GM12878 (cell line): ENCODE data around the gene DEPDC1. TPM values are rescaled to one million over a fixed set of nuclear protein-coding genes. Genes with fewer than 3 reads are reported as not detected.

Experiments used
- ATAC-seq: fragments of 200-7000 bp; cut with Tn5 transposase; 3 replicates; pipeline ENCODE4 v1.9.1; 2020; ENCODE audit warnings: mild to moderate bottlenecking, moderate library complexity
- BruUV-seq: library from RNA; stranded (reverse); fragments of 400-500 nt; replicated peaks from 2 replicates; lab custom pipeline; 2021; lab: Mats Ljungman, UMichigan
- CTCF ChIA-PET: fragments of 300-600 bp; sonication (Branson Sonifier 250); formaldehyde crosslinking; extraction: SDS; loops from one replicate; lab custom pipeline; 2021; ENCODE audit warnings: inconsistent platforms; lab: Yijun Ruan, JAX
- POLR2A ChIA-PET: fragments of 350-600 bp; formaldehyde crosslinking; extraction: SDS; loops from one replicate; lab custom pipeline; 2021; ENCODE audit warnings: inconsistent platforms; lab: Charles Lee
- RAD21 ChIA-PET: fragments of 300-600 bp; sonication (Branson Sonifier 250); formaldehyde crosslinking; loops from one replicate; lab custom pipeline; 2023; ENCODE audit warnings: antibody characterized with exemption; ENCODE audit not compliant: unreplicated experiment; lab: Charles Lee
- SMC1A ChIA-PET: fragments of 300-600 bp; sonication (Branson Sonifier 250); formaldehyde crosslinking; loops from one replicate; lab custom pipeline; 2023; ENCODE audit not compliant: unreplicated experiment, uncharacterized antibody; lab: Charles Lee
- DNase-seq: peaks from one replicate; pipeline ENCODE4 v3.0.0-alpha.2; 2011; ENCODE audit warnings: low read depth, low spot score
- FAIRE-seq: peaks from 3 replicates; lab custom pipeline; 2011; peaks lifted over from hg19 to GRCh38; lab: Jason Lieb, UNC
- H2AFZ ChIP-seq: 2 replicates; pipeline ENCODE4 v1.6.0; 2011; ENCODE audit warnings: low read depth, low read length, control low read depth; ENCODE audit not compliant: control insufficient read depth
- H3K27ac ChIP-seq: 2 replicates; pipeline ENCODE4 v1.5.1; 2011; ENCODE audit warnings: control low read depth; ENCODE audit not compliant: control insufficient read depth, insufficient read depth
- H3K27me3 ChIP-seq, 2 experiments: replicated peaks in 1 of 2; 2 replicates each; pipeline versions ENCODE4 v1.6.0 to v1.6.1; 2011; ENCODE audit warnings: low read length in 1 of 2; ENCODE audit not compliant: control insufficient read depth in 2 of 2, insufficient read depth in 2 of 2
- H3K36me3 ChIP-seq, 2 experiments: 2 replicates each; pipeline ENCODE4 v1.5.1; 2011; ENCODE audit warnings: low read length in 1 of 2; ENCODE audit not compliant: control insufficient read depth in 2 of 2, insufficient read depth in 2 of 2
- H3K4me1 ChIP-seq: 2 replicates; pipeline ENCODE4 v1.6.1; 2011; ENCODE audit warnings: mild to moderate bottlenecking, low read length, moderate library complexity, mixed read lengths; ENCODE audit not compliant: control insufficient read depth, insufficient read depth
- H3K4me2 ChIP-seq: 2 replicates; pipeline ENCODE4 v1.6.0; 2011; ENCODE audit warnings: control low read depth; ENCODE audit not compliant: control insufficient read depth, insufficient read depth
- H3K4me3 ChIP-seq: fragments of 200-600 bp; sonication (generic); 2 replicates; pipeline ENCODE4 v1.5.1; 2016
- H3K79me2 ChIP-seq: 2 replicates; pipeline ENCODE4 v1.6.0; 2011; ENCODE audit warnings: low read length; ENCODE audit not compliant: control insufficient read depth, insufficient read depth
- H3K9ac ChIP-seq: 2 replicates; pipeline ENCODE4 v1.8.0; 2011; ENCODE audit warnings: low read length, control low read depth, mixed read lengths; ENCODE audit not compliant: control insufficient read depth, insufficient read depth
- H3K9me3 ChIP-seq: replicated peaks from 3 replicates; pipeline ENCODE4 v1.5.1; 2011; ENCODE audit warnings: mild to moderate bottlenecking, low read length; ENCODE audit not compliant: control insufficient read depth, insufficient read depth
- H4K20me1 ChIP-seq: 2 replicates; pipeline ENCODE4 v1.6.0; 2011; ENCODE audit not compliant: control insufficient read depth, insufficient read depth
- ATF7 ChIP-seq: fragments of 450-650 bp; IDR thresholded peaks from 2 replicates; pipeline ENCODE4 v1.6.1; 2016; ENCODE audit warnings: low read depth, mild to moderate bottlenecking
- CBFB ChIP-seq: IDR thresholded peaks from 2 replicates; pipeline ENCODE4 v1.6.1; 2016; ENCODE audit warnings: antibody characterized with exemption, low read depth
- EGR1 ChIP-seq, 2 experiments: IDR thresholded peaks; 1 replicate in 1 of 2; 2 replicates in 1 of 2; pipeline ENCODE4 v1.6.1; 2011 to 2012; ENCODE audit warnings: low read depth in 2 of 2, low read length in 2 of 2, borderline replicate concordance in 1 of 2, mild to moderate bottlenecking in 1 of 2, moderate library complexity in 1 of 2
- ELK1 ChIP-seq: IDR thresholded peaks from 2 replicates; pipeline ENCODE4 v1.6.1; 2012; ENCODE audit warnings: low read depth, low read length, improper control_type of control experiment
- FOXK2 ChIP-seq: fragments of 450-650 bp; IDR thresholded peaks from 2 replicates; pipeline ENCODE4 v1.6.1; 2017; ENCODE audit warnings: mild to moderate bottlenecking, moderate library complexity
- KDM1A ChIP-seq: fragments of 200-600 bp; sonication (generic); IDR thresholded peaks from 2 replicates; pipeline ENCODE4 v1.6.1; 2016; ENCODE audit warnings: borderline replicate concordance
- NFYA ChIP-seq: IDR thresholded peaks from 2 replicates; pipeline ENCODE4 v1.6.1; 2011; ENCODE audit warnings: low read depth, mild to moderate bottlenecking, low read length, improper control_type of control experiment, borderline replicate concordance
- RUNX3 ChIP-seq: IDR thresholded peaks from 2 replicates; pipeline ENCODE4 v1.6.1; 2012; ENCODE audit warnings: low read length, inconsistent platforms
- SP1 ChIP-seq: IDR thresholded peaks from one replicate; pipeline ENCODE4 v1.6.1; 2011; ENCODE audit warnings: low read depth, low read length
- YBX1 ChIP-seq: fragments of 450-650 bp; IDR thresholded peaks from 2 replicates; pipeline ENCODE4 v1.6.1; 2016; ENCODE audit warnings: antibody characterized with exemption
- ZBTB33 ChIP-seq: fragments of 450-650 bp; IDR thresholded peaks from 2 replicates; pipeline ENCODE4 v1.6.1; 2017; ENCODE audit warnings: mild to moderate bottlenecking
- ZNF24 ChIP-seq: fragments of 450-650 bp; IDR thresholded peaks from 2 replicates; pipeline ENCODE4 v1.6.1; 2017; ENCODE audit warnings: antibody characterized with exemption, mild to moderate bottlenecking
- WGBS: methylation state at CpG from one replicate; pipeline ENCODE4 v1.1.6; 2016; ENCODE audit warnings: low lambda C conversion rate; ENCODE audit not compliant: insufficient replicate concordance, insufficient coverage; ENCODE audit errors: missing lambda C conversion rate; 5-methylcytosine and 5-hydroxymethylcytosine counted together
- in situ Hi-C: fragments of 300-500 bp; cut with MboI; formaldehyde crosslinking; loops from 9 replicates; pipeline ENCODE4 v1.14.3; 2018; ENCODE audit warnings: mixed read lengths
- intact Hi-C: fragments of 100-400 bp; cut with micrococcal nuclease; formaldehyde crosslinking; loops from one replicate; pipeline ENCODE4 v1.14.2; 2022; ENCODE audit not compliant: unreplicated experiment
- polyA plus RNA-seq, 11 experiments: library from polyadenylated mRNA; depleted of rRNA in 4 of 11; unstranded in 6 of 11; stranded (reverse) in 5 of 11; fragments of >200 nt; fragmentation: Nextera tagmentation in 4 of 11; fragmentation: Illumina TruSeq in 1 of 11; extraction: Ambion mirVana in 4 of 11; extraction: Trizol in 1 of 11; gene quantifications; 1 replicate in 1 of 11; 2 replicates in 10 of 11; pipeline versions ENCODE4 v1.2.1 to v1.2.3, GENCODE V29; 2011 to 2016; ENCODE audit warnings: inconsistent platforms in 2 of 11, missing spikeins in 2 of 11, low read depth in 1 of 11
- total RNA-seq, 4 experiments: library from RNA; depleted of rRNA in 3 of 4; stranded (reverse); fragments of >200 nt in 3 of 4; fragmentation: Illumina TruSeq in 1 of 4; extraction: Trizol in 1 of 4; gene quantifications; 2 replicates each; pipeline versions ENCODE4 v1.2.1 to v1.2.3, GENCODE V29; 2013 to 2021

Gene DEPDC1
- total and polyA plus RNA-seq, 10 of the 15 experiments (the other 5 are each of a cell fraction or from before 2014, with no cell fraction given) = 6.9 to 36.5 (median 17.6) TPM

- POLR2A ChIA-PET = no interaction called here
- Histone ChIP-seq H2AFZ (no peak overlapping the region), H3K27ac (no peak overlapping the region), H3K4me3 (no peak overlapping the region), H3K79me2 (no peaks in the 10 kb centered on the region), H3K9ac (no peak overlapping the region), H3K9me3 (no peaks in the 10 kb centered on the region), H3K4me1 (no peaks in the 10 kb centered on the region), H4K20me1 (no peaks in the 10 kb centered on the region), H3K27me3 (no peaks in the 10 kb centered on the region), H3K36me3 (no peaks in the 10 kb centered on the region), H3K4me2 (no peak overlapping the region)
- in situ Hi-C loops (no loop called here), intact Hi-C loops (no loop called here)
- FAIRE-seq (no peak), ATAC-seq (no peak), DNase-seq (no peak)
- BruUV-seq = no TSS peak
- TF ChIP-seq ATF7 = no peak
- TF ChIP-seq ELK1 = no peak
- TF ChIP-seq YBX1 = no peak
- TF ChIP-seq NFYA = no peak
- TF ChIP-seq ZNF24 = no peak
- no peak for TF ChIP-seq KDM1A
- no peak for TF ChIP-seq FOXK2
- TF ChIP-seq ZBTB33 = no peak
- no peak for TF ChIP-seq EGR1 (IDR thresholded peaks at IDR 0.05; ENCODE audit: borderline replicate concordance in 1 of 2, low read depth in 2 of 2, low read length in 2 of 2)
- no peak for TF ChIP-seq RUNX3
- TF ChIP-seq CBFB = no peak
- no peak for TF ChIP-seq SP1
- SMC1A ChIA-PET = no interaction called here
- CTCF ChIA-PET = no interaction called here
- WGBS = 54% methylated on average over 2 of the region's 2 CpGs
- RAD21 ChIA-PET = no interaction called here
Observed at GRCh38 chr1:68511254-68511653, 14.4 kb upstream of the DEPDC1 start.
